Stimulated activated naive CD4-positive, alpha-beta T cell (primary cell): ENCODE results near the gene GPC4.

Experiments used
- DNase-seq, 6 experiments: peaks; one replicate each; lab custom pipeline; 2025; lab: John Stamatoyannopoulos, UW

Gene GPC4

GRCh38 chrX:133410550-133410949 is 4.7 kb downstream of the GPC4 start:
- no peak for DNase-seq

- no peak for DNase-seq
Observed at GRCh38 chrX:133405498-133406185, 9.6 kb downstream of the GPC4 start.

- no peak for DNase-seq
Observed at GRCh38 chrX:133403984-133404383, 11.3 kb downstream of the GPC4 start.

DNA sequence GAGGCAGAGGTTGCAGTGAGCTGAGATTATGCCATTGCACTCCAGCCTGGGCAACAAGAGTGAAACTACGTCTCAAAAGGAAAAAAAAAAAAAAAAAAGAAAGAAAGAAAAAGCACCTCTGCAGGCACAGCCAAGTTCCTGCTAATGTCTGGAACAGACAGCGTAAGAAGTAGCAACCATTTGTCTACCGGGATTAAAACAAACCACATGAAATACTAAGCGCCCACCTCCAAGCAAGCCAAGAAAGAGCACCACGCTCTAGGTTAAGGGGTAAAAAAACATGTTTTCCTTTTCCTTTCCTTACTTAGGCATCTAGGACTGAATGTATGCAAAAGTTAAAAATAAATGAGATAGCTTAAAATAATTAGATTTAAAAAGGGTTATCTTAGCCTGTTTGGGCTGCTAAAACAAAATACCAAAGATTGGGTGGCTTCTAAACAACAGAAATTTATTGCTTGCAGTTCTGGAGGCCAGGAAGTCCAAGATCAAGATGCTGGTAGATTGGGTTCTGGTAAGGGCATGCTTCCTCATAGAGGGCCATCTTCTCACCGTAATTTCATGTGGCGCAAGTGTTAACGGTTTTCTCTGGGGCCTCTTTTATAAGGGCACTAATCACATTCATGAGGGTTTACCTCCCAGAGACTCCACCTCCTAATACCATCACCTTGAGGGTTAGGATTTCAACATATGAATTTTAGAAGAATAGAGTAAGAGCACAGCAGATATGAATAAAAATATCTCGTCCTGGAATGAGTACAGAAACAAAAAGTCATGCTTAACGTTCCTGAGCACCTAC is 12.3 kb downstream of the GPC4 start:
- DNase-seq = no peak

DNA sequence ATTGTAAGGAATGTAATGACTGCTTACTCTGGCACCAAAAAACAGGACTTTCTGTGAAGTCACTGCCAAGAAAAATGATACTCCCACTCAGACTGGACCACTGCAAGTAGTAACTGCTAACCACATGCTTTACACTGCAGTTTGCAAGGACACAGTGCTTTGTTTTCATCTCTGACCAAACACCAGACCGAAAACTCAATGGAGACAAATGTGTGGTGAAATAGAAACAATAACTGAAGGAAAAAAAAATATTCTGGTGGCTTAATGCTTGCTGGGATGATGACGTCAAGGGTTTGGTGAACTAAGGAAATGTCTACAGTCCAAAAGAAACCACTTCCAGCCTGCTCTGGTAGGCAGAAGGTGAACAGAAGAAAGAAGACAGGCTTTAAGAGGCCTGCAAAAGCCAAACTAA is 13.2 kb downstream of the GPC4 start:
- DNase-seq = no peak

GRCh38 chrX:133401536-133401935 is 13.8 kb downstream of the GPC4 start:
- no peak for DNase-seq

GRCh38 chrX:133399411-133399810 is 15.9 kb downstream of the GPC4 start:
- no peak for DNase-seq

DNA sequence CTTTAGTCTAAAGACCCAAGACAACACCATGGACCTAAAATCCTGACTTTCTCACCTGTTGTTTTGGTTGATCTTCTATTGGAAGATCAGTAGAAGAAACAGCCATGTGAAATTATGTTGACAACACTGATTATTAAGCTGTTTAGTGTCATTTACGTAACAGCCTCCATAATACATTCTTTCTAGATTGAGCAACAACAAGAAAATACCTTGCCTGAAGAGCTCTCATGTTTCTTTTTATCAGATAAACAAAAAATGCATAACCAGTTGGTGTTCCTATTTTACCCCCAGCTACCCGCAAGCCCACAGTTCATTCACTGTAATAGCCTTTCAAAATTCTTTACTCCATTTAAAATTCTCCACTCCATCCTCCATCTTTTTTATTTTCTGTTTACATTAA is 20.5 kb downstream of the GPC4 start:
- DNase-seq = no peak

DNA sequence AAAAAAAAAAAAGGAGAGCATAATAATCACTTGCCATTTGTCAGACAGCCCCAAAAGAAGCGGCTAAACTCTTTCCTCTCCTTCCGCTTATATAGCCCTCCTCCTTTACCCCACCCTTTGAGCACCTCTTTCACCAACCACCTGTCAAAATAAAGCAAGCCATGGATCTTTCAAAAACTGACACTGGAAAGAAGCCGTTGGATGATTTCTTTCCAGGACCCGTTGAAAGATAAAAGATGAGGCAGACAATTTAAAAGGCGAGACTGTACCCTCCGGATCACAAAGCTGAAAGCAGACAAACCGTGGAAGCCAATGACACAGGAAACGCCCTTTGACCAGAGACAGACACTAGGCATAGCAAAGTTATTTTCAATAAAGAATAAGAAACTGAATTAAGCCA is 22.6 kb downstream of the GPC4 start:
- DNase-seq = no peak

- no peak for DNase-seq
Observed at GRCh38 chrX:133391111-133391510, 24.2 kb downstream of the GPC4 start.

- DNase-seq = no peak
Observed at GRCh38 chrX:133390676-133391075, 24.6 kb downstream of the GPC4 start.

- DNase-seq = no peak
Observed at GRCh38 chrX:133389975-133390374, 25.3 kb downstream of the GPC4 start.

- DNase-seq = no peak
Observed at GRCh38 chrX:133384454-133384853, 30.8 kb downstream of the GPC4 start.

GRCh38 chrX:133380711-133381619 is 34.3 kb downstream of the GPC4 start:
- DNase-seq = no peak

DNA sequence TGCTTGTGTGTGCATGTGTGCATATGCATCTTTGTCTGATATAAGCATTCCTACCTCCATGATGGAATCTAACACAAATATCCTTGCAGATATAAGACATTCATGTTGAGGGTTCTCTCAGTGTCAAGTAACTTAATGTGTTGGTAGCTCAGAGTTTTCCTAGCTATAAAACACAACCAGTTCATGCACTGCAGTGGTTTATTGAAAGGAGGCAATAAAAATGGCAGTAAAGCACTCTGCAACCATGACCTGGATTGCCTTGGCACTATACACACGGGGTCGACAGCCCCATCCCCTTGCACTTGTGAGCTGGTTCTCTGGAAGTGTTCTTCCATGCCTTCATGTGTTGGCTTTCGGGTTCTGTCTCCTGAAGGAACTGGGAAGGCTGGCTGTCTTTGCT is 38.9 kb downstream of the GPC4 start:
- DNase-seq = no peak

DNA sequence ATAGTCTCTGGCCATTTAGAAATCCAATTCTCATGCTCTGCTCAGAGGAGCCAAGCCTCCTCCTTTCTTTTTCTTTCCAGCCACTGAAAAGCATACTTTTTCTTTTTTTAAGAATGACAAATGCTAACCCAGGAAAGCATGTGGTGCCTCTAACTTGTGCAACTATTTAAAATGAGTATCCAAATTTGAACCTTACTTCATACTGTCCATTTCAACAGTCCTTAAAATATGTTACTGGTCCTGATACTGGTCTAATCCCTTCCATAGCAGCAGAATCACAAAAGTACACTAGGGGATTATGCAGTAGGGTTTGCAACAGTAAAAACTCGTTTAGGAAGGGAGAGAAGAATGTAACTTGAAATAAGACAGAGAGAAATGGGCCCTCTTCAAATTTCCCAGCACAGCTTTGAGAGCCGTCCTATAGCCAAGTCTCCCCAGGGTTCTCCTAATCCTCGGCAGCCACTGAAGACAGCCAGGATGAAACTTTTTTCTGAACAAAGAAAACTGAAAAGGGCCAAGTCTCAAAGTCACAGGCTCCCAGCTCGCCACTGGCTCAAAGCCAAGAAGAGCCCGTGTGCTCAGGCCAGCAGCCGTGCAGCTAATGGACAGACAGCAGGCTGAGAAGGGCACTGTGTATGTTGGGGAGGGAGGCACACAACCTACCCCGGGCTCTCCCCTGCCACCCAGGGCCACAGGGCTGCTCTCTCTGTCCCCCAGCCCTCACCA is 39.5 kb downstream of the GPC4 start:
- DNase-seq = no peak

DNA sequence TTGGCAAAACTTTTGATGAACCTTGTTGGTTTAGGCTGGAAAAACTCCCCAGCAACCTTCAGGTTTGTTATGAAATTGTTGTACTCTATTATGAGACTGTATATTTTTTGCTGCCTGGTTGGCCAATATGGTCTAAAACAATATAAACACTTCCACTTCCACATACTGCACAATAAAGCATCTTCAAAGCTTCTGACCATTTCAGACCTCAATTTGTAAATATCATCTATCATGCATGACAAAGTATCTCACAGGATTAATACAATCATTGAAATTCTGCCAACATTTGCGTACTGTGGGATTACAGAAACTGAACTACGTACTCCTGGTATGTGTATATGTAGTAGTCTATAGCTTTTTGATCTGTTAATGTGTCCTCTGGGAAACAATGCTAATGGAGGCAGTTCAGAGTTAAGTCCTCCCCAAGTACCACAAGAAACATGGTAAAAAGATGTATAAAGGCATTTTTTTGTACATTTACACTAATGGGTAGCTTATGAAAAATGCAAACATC is 40.4 kb downstream of the GPC4 start:
- no peak for DNase-seq

DNA sequence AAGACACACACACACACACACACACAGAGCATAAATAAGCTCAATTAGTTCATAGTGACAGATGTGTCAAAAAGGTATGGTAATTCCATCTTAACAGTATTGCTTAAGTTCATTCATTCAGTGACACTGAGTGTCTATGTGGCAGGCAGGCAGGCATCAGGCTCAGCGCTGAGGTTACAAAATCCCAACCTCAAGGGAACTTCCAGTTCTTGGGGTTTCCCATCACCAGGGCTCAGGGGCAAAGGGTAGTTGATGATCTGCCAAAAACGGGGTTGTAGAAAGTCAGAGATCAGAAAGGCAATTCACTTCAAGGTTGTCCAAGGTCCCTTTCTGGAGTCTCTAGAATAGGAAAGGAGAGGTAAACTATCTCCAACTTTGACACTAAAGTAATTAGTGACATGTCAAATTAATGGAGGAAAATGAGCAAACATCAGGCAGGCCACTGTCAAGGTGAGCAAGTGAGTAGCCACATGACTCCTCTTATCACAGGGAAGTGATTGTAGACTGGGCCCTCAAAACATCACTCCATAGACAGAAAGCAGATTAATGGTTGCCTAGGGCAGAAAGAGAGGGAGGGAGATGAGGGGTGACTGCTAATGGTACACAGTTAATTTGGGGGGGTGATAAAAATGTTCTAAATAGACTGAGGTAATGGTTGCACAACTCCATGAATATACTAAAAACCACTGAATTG is 41.8 kb downstream of the GPC4 start:
- DNase-seq = no peak

DNA sequence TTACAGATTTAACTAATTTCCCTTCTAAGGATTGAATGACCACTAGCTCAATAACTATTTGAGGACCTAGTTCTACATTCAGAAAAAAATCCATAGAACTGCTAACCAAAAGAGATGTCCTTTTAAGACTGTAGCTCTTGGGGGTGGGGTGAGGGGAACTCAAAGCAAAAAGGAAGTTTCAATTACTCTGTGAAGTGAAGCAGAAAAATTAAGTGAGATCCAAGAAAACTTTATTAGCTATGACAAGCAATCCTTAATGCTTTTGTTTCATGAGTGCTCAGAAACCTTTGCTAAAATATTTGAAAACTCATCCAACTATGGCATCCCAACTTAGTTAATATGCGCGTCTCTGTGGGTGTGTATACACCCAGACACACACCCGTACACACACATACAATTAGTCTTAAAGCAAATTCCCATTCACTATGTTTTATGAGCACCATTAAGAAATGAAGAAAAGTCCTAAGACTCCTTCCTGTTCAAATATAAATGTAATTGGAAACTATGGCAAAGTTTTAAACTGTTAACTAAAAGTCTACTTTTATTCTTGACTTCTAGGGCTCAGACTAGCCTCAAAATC is 44.5 kb downstream of the GPC4 start:
- no peak for DNase-seq

GRCh38 chrX:133369065-133369464 is 46.2 kb downstream of the GPC4 start:
- no peak for DNase-seq

- DNase-seq = no peak
Observed at GRCh38 chrX:133366735-133367134, 48.6 kb downstream of the GPC4 start.
